GM21360 (cell line): Measurements from ENCODE around the gene ADGRE2.
"Not testable (repeated sequence)": the region's sequence is repeated elsewhere in the genome, so short reads cannot be mapped to it uniquely, and the experiment has no call there.

Experiments
- ATAC-seq: cut with Tn5 transposase; IDR thresholded peaks from one replicate; pipeline ENCODE4 v1.9.1; 2021; ENCODE audit warnings: mild to moderate bottlenecking, moderate library complexity; ENCODE audit not compliant: unreplicated experiment

ADGRE2 gene

DNA sequence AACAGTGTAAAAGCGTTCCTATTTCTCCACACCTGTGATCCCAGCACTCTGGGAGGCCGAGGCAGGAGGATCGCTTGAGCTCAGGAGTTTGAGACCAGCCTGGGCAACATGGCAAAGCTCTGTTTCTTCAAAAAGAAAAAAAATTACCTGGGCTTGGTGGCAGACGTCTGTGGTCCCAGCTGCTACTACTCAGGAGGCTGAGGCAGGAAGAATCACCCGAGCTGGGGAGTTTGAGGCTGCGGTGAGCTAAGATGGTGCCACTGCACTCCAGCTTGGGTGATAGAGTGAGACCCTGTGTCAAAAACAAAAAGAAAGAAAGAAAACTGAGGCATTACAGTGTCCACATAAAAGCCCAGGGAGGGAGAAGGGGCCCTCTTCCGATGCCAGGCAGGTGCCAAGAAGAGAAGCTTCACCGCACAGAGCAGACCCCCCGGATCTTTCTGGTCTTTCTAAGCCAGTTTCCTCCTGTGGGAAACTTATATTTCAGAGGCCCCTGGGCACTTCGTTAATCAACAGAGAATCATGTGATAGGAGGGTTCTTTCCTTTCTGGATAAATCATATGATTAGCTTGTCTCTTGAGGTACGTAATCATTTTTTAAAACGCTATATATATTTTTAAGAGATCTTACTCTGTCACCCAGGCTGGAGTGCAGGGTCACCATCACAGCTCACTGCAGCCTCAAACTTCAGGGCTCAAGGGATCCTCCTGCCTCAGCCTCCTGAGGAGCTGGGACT lies at the start of gene ADGRE2:
TSS of gene ADGRE2 (minus strand) at position 451 of the 736 bp plus-strand sequence. CDS start 1,804 bp downstream, outside the sequence.
- ATAC-seq = not testable (repeated sequence)

DNA sequence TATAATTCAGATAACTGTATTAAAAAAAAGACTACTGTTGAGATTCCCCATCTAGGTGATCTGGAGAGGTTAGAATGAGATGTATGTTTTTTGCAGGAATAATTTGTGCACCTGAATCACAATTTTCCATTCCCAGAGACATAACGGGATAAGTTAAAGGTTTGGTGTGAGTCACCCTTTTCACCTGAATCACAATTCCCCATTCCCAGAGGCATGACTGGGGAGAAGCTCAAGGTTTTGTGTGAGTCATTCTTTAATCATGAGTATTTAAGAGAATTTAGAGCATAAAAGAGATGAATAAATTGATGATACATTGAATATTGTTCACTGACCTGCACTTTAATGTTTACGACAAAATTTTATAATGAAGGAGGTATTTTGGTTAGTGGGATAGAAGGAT lies 47.6 kb upstream of the ADGRE2 start:
- ATAC-seq = no peak

- no peak for ATAC-seq
These were observed 43.6 kb upstream of the ADGRE2 start for GRCh38 chr19:14821937-14822336.

DNA sequence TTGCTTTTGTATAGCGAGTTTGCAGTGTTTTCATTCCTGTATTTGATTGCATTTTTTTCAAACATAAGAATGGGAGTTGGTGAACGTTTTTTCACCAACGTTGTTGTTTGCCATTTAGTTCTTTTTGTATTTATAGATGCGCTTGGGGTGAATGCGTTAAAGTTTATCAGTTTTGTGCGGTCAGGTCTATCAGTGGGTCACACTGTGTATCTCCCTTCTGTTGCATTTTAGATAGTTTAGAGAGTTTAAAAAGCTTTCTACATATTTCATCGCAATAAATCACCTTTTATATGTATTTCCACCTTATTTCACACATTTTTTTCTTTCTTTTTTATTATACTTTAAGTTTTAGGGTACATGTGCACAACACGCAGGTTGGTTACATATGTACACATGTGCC lies 40.2 kb upstream of the ADGRE2 start:
- ATAC-seq = no peak

- ATAC-seq = no peak
These were observed 38.7 kb upstream of the ADGRE2 start for GRCh38 chr19:14817052-14817451.

- no peak for ATAC-seq
These were observed 36.8 kb upstream of the ADGRE2 start for GRCh38 chr19:14814982-14815652.

DNA sequence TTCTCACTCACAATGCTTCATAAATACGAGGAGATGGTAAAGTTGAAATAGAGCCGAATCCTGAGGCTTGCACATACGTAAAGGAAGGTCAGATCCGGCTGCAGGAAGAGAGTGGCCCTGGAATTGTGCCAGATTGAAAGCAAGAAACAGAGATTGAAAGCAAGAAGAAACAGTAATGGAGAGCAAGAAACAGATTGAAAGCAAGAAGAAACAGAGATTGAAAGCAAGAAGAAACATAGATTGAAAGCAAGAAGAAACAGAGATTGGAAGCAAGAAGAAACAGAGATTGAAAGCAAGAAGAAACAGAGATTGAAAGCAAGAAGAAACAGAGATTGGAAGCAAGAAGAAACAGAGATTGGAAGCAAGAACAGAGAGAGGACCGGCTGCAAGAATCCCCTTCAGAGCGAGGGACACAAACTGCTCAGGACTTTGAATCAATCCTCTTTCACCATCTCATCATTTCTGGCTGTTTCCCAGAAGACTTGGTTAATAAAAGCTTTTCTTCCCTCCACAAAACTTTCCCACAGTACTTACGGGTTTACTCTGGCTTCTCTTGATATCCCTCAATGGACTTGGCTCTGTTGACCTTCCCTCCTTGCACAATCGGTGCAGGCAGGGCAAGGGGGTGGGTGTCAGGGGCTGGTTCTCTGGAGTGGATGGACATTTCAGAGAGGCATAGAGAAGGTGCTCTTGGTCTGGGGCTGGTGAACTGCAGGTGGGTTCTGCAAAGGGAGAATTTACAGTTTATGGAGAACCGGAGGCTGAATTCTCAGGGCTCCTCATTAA lies 31.1 kb upstream of the ADGRE2 start:
- no peak for ATAC-seq

GRCh38 chr19:14804765-14805164 lies 26.4 kb upstream of the ADGRE2 start:
- ATAC-seq = no peak

GRCh38 chr19:14798760-14799159 lies 20.4 kb upstream of the ADGRE2 start:
- no peak for ATAC-seq

DNA sequence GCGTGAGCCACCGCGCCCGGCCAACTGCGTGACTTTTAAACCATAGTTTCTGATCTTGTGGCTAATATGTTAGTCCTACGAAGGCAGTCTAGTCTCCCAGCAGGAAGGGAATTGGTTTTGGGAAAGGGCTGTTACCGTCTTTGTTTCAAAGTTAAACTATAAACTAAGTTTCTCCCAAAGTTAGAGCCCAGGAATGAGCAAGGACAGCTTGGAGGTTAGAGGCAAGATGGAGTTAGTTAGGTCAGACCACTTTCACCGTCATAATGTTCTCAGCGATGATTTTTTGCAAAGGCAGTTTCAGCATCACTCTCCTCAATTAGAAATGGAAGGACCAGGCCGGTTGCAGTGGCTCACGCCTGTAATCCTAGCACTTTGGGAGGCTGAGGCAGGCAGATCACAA lies 17.7 kb upstream of the ADGRE2 start:
- no peak for ATAC-seq

DNA sequence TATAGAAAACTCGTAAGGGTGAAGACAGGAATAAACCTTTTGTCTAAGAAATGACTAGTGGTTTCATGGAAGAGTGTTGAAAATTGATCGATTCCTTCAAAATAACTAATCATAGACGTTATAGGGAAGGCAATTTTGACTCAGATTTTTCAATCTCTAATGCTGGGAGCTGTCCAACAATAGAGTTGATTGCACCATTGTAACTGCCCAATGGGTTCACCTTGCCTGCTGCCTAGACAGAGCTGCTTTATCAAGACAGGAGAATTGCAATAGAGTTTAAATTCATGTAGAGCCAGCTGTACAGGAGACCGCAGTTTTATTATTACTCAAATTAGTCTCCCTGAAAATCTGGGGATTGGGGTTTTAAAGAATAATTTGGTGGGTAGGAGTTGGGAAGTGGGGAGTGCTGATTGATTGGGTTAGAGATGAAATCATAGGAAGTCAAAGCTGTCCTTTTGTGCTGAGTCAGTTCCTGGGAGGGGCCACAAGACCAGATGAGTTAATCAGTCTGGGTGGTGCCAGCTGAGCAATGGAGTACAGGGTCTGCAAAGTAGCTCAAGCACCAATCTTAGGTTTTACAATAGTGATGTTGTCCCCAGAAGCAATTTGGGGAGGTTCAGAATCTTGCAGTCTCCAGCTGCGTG lies 16.8 kb upstream of the ADGRE2 start:
- ATAC-seq = no peak

DNA sequence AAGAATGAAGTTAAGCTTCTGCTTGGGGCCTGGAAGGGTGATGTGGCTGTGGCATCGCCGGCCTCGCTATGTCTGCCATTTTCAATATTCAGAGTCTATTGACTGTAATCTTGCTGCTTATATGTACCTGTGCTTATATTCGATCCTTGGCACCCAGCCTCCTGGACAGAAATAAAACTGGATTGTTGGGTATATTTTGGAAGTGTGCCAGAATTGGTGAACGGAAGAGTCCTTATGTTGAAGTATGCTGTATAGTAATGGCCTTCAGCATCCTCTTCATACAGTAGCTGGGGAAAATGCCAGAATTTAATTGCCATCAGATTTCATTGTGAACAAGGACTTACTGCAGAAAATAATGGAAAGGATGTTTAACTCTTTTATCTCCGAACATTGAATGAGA lies 13.9 kb upstream of the ADGRE2 start:
- not testable (repeated sequence) for ATAC-seq

- ATAC-seq = no peak
These were observed 8.1 kb upstream of the ADGRE2 start for GRCh38 chr19:14786421-14786851.

DNA sequence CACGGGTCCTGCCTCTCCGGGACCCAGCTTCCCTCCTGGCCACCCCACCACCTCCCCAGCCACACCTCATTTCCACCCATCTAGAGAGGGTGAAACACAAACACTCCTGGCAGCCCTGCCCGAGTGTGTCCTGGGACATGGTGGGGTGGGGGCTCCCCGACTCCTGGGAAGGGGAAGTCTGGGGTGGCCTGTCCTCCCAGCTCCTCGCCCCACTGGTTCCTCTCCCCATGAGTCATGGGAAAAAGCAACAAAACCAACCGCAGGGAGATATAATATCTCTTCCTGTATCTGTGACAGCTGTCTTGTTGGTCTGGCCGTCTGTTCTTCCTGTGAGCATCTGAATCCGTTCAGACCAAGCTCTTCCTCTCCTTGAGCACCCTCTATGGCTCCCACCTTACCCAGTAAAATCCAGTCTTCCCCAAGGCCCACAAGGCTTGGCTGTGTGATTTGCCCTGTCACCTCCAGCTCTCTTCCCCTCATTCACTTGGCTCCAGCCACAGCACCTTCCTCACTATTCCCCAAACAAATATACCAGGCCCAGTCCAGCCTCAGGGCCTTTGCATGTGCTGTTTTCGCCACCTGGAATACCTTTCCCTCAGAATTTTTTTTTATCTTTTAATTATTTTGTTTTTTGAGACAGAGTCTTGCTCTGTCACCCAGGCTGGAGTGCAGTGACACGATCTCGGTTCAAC lies 6.9 kb upstream of the ADGRE2 start:
- peak; percentile 47 for ATAC-seq

- ATAC-seq = peak; percentile 45
These were observed 6.4 kb upstream of the ADGRE2 start for GRCh38 chr19:14784730-14785101.

- not testable (repeated sequence) for ATAC-seq
These were observed 5.1 kb upstream of the ADGRE2 start for GRCh38 chr19:14783410-14783998.

GRCh38 chr19:14782626-14783409 lies 4.5 kb upstream of the ADGRE2 start:
- no peak for ATAC-seq

GRCh38 chr19:14781713-14782536 lies 3.6 kb upstream of the ADGRE2 start:
- not testable (repeated sequence) for ATAC-seq
